Nephron (organoid): ENCODE measurements around the gene ROCK2.

Source experiments
- H3K27ac Mint-ChIP-seq, 3 experiments: 2 replicates each; pipeline ENCODE4 v1.8.0; 2020; ENCODE audit warnings: mixed read lengths in 3 of 3, mild to moderate bottlenecking in 2 of 3, moderate library complexity in 1 of 3
- H3K27me3 Mint-ChIP-seq: 2 replicates; pipeline ENCODE4 v1.8.0; 2021; ENCODE audit warnings: low read depth, mild to moderate bottlenecking, moderate library complexity, mixed read lengths
- H3K36me3 Mint-ChIP-seq: 2 replicates; pipeline ENCODE4 v1.8.0; 2020; ENCODE audit warnings: low read depth, mixed read lengths
- H3K4me1 Mint-ChIP-seq: 2 replicates; pipeline ENCODE4 v1.8.0; 2020; ENCODE audit warnings: mixed read lengths
- H3K4me3 Mint-ChIP-seq, 3 experiments: 2 replicates each; pipeline ENCODE4 v1.8.0; 2020; ENCODE audit warnings: mild to moderate bottlenecking in 3 of 3, mixed read lengths in 3 of 3, moderate library complexity in 2 of 3
- H3K9me3 Mint-ChIP-seq: 2 replicates; pipeline ENCODE4 v1.8.0; 2020; ENCODE audit warnings: mixed read lengths
- TF ChIP-seq, protein P1 (sequence below), 3 experiments: fragments of 200-600 bp; sonication (generic); IDR thresholded peaks; one replicate each; pipeline ENCODE4 v1.5.0; 2021; ENCODE audit warnings: antibody characterized with exemption in 3 of 3; ENCODE audit not compliant: unreplicated experiment in 3 of 3

The ROCK2 gene

GRCh38 chr2:11347403-11347959, 3.0 kb upstream of the ROCK2 start:
- Mint-ChIP-seq H3K4me3 (peak overlapping the region; percentile 2 to 64 (median 15)), H3K4me1 (peaks cover 13% of the 10 kb centered on the region), H3K27ac (peak overlapping the region in 2 of 3 experiments; percentile 16 to 82), H3K9me3 (no peaks in the 10 kb centered on the region), H3K36me3 (no peaks in the 10 kb centered on the region), H3K27me3 (no peaks in the 10 kb centered on the region)
- TF ChIP-seq, protein P1, sequence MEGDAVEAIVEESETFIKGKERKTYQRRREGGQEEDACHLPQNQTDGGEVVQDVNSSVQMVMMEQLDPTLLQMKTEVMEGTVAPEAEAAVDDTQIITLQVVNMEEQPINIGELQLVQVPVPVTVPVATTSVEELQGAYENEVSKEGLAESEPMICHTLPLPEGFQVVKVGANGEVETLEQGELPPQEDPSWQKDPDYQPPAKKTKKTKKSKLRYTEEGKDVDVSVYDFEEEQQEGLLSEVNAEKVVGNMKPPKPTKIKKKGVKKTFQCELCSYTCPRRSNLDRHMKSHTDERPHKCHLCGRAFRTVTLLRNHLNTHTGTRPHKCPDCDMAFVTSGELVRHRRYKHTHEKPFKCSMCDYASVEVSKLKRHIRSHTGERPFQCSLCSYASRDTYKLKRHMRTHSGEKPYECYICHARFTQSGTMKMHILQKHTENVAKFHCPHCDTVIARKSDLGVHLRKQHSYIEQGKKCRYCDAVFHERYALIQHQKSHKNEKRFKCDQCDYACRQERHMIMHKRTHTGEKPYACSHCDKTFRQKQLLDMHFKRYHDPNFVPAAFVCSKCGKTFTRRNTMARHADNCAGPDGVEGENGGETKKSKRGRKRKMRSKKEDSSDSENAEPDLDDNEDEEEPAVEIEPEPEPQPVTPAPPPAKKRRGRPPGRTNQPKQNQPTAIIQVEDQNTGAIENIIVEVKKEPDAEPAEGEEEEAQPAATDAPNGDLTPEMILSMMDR (IDR thresholded peaks at IDR 0.05; ENCODE audit: unreplicated experiment in 3 of 3) = no peak

GRCh38 chr2:11346023-11346482, 1.6 kb upstream of the ROCK2 start:
- Mint-ChIP-seq H3K9me3 (no peaks in the 10 kb centered on the region), H3K27me3 (no peaks in the 10 kb centered on the region), H3K4me1 (peaks cover 22% of the 10 kb centered on the region), H3K27ac (peak overlapping the region; percentile 100), H3K36me3 (no peaks in the 10 kb centered on the region), H3K4me3 (peak overlapping the region; percentile 91 to 96 (median 95))
- TF ChIP-seq, protein P1 (IDR thresholded peaks at IDR 0.05; ENCODE audit: unreplicated experiment in 3 of 3) = no peak

DNA sequence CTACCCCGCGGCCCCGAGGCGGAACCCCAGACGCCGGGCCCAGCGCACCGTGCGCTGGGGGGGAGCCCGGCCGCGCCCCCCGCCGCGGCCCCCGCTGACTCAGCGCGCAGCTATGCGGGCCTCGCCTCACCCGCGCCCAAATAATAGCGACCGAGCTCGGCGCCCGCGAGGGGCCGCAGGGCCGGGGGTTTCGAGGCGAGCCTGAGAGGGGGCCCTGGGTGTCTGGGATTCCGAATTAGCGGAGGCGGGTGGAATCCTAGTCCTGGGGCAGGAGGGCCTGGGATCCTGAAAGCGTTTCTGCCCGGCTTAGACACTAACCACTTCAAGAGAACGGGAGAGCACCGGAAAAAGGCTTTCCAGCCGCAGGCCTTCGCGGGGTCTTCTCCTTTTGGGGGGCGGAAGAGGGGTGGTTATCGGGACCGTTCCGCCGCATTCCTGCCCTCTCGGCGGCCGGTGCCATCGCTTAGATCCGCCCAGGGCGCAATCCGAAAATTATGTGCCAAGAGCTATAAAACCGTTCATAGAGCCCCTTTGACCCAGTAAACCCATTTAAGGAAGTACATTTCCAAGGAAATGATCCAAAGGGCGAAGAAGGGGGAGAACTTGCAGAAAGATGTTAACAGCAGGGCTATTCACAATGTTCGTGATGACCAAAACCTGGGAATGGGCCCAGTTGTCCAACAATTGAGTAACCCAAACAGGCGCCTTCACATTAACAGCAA, 681 bp upstream of the ROCK2 start:
- peak overlapping the region; percentile 91 to 96 (median 95) for H3K4me3 Mint-ChIP-seq
- TF ChIP-seq, protein P1 (IDR thresholded peaks at IDR 0.05; ENCODE audit: unreplicated experiment in 3 of 3) = no peak
- no peaks in the 10 kb centered on the region for H3K9me3 Mint-ChIP-seq
- no peaks in the 10 kb centered on the region for H3K27me3 Mint-ChIP-seq
- peaks cover 29% of the 10 kb centered on the region for H3K4me1 Mint-ChIP-seq
- H3K36me3 Mint-ChIP-seq = no peaks in the 10 kb centered on the region
- H3K27ac Mint-ChIP-seq = peak overlapping the region; percentile 100

GRCh38 chr2:11343650-11344341, 640 bp downstream of the ROCK2 start:
- H3K4me1 Mint-ChIP-seq = peaks cover 38% of the 10 kb centered on the region
- H3K9me3 Mint-ChIP-seq = no peaks in the 10 kb centered on the region
- TF ChIP-seq, protein P1 (IDR thresholded peaks at IDR 0.05; ENCODE audit: unreplicated experiment in 3 of 3) = no peak
- H3K27ac Mint-ChIP-seq = peak overlapping the region; percentile 89 to 99 (median 99)
- peak overlapping the region; percentile 98 to 100 (median 99) for H3K4me3 Mint-ChIP-seq
- no peaks in the 10 kb centered on the region for H3K27me3 Mint-ChIP-seq
- H3K36me3 Mint-ChIP-seq = peaks cover 2% of the 10 kb centered on the region

GRCh38 chr2:11343368-11343649, 1.1 kb downstream of the ROCK2 start:
- Mint-ChIP-seq H3K4me1 (peaks cover 38% of the 10 kb centered on the region), H3K4me3 (peak overlapping the region; percentile 98 to 100 (median 99)), H3K27ac (peak overlapping the region; percentile 89 to 99 (median 99)), H3K36me3 (peaks cover 7% of the 10 kb centered on the region), H3K27me3 (no peaks in the 10 kb centered on the region), H3K9me3 (no peaks in the 10 kb centered on the region)
- TF ChIP-seq, protein P1 (IDR thresholded peaks at IDR 0.05; ENCODE audit: unreplicated experiment in 3 of 3) = no peak
